HepG2 (cell line): ENCODE data around the gene C11orf16. TPM values are rescaled to one million over a fixed set of nuclear protein-coding genes. Genes with fewer than 3 reads are reported as not detected.

Source experiments
- CBX2 ChIP-seq, 2 experiments: fragments of 200-600 bp in 1 of 2; sonication (generic); formaldehyde crosslinking in 1 of 2; IDR thresholded peaks; 2 replicates each; pipeline versions ENCODE4 v1.7.0 to v1.8.1; 2018 to 2022; ENCODE audit warnings: low read depth in 2 of 2, low read length in 1 of 2, mild to moderate bottlenecking in 1 of 2, missing genetic modification reagents in 1 of 2
- CHCHD3 ChIP-seq: sonication (generic); formaldehyde crosslinking; IDR thresholded peaks from 2 replicates; pipeline ENCODE4 v1.8.0; 2022; ENCODE audit warnings: mild to moderate bottlenecking, missing genetic modification reagents, moderate library complexity
- GABPA ChIP-seq, 2 experiments: IDR thresholded peaks; 2 replicates each; pipeline ENCODE4 v1.6.1; 2011 to 2016; ENCODE audit warnings: low read depth in 2 of 2, low read length in 1 of 2, missing biosample characterization in 1 of 2, missing genetic modification characterization in 1 of 2
- IKZF1 ChIP-seq: fragments of 450-650 bp; IDR thresholded peaks from 2 replicates; pipeline ENCODE4 v1.7.1; 2016
- ISL2 ChIP-seq: sonication (generic); formaldehyde crosslinking; IDR thresholded peaks from 2 replicates; pipeline ENCODE4 v1.5.0; 2020; ENCODE audit warnings: missing genetic modification reagents
- KLF15 ChIP-seq: sonication (generic); formaldehyde crosslinking; IDR thresholded peaks from 2 replicates; pipeline ENCODE4 v1.8.1; 2023; ENCODE audit warnings: borderline replicate concordance, mild to moderate bottlenecking, inconsistent platforms, missing genetic modification reagents, mixed read lengths
- RARA ChIP-seq: IDR thresholded peaks from 2 replicates; pipeline ENCODE4 v1.6.1; 2016; ENCODE audit warnings: missing genetic modification reagents, missing compliant biosample characterization
- SMC3 ChIP-seq: IDR thresholded peaks from 2 replicates; pipeline ENCODE4 v1.6.1; 2011; ENCODE audit warnings: low read length, improper control_type of control experiment
- ZMAT3 ChIP-seq: sonication (generic); formaldehyde crosslinking; conservative IDR thresholded peaks from 2 replicates; pipeline ENCODE4 v1.7.0; 2021; ENCODE audit warnings: missing genetic modification reagents
- ZSCAN25 ChIP-seq: sonication (generic); formaldehyde crosslinking; IDR thresholded peaks from 2 replicates; pipeline ENCODE4 v1.8.0; 2022; ENCODE audit warnings: mild to moderate bottlenecking, missing genetic modification reagents
- polyA plus RNA-seq, 8 experiments: library from polyadenylated mRNA; depleted of rRNA in 3 of 8; stranded (reverse) in 7 of 8; unstranded in 1 of 8; fragments of >200 nt; fragmentation: Illumina TruSeq in 4 of 8; extraction: Trizol in 4 of 8; gene quantifications; 2 replicates each; pipeline versions ENCODE4 v1.2.1 to v1.2.3, GENCODE V29; 2011 to 2016; ENCODE audit warnings: low read depth in 4 of 8, missing spikeins in 1 of 8, mixed read lengths in 1 of 8; ENCODE audit not compliant: insufficient read depth in 1 of 8
- total RNA-seq, 5 experiments: library from RNA; depleted of rRNA; stranded (reverse); fragments of >200 nt; fragmentation: Illumina TruSeq; extraction: Trizol; gene quantifications; 2 replicates each; pipeline ENCODE4 v1.2.3, GENCODE V29; 2016; ENCODE audit warnings: low read depth in 1 of 5
- TF ChIP-seq, protein P1 (sequence below): sonication (generic); formaldehyde crosslinking; IDR thresholded peaks from 2 replicates; pipeline ENCODE4 v1.8.0; 2023; ENCODE audit warnings: mild to moderate bottlenecking, missing genetic modification reagents
- TF ChIP-seq, protein P2 (sequence below): sonication (generic); formaldehyde crosslinking; IDR thresholded peaks from 2 replicates; pipeline ENCODE4 v1.8.1; 2023; ENCODE audit warnings: mild to moderate bottlenecking, inconsistent platforms, moderate library complexity, missing genetic modification reagents, borderline replicate concordance
- TF ChIP-seq, protein P3 (sequence below), 2 experiments: sonication (generic) in 1 of 2; formaldehyde crosslinking in 1 of 2; IDR thresholded peaks; 2 replicates each; pipeline versions ENCODE4 v1.4.0 to v1.6.1; 2018 to 2020; ENCODE audit warnings: missing genetic modification reagents in 2 of 2, borderline replicate concordance in 1 of 2, low read depth in 1 of 2, mild to moderate bottlenecking in 1 of 2, missing biosample characterization in 1 of 2
- TF ChIP-seq, protein P4 (sequence below): sonication (generic); IDR thresholded peaks from 2 replicates; pipeline ENCODE4 v1.6.1; 2016; ENCODE audit warnings: low read depth, borderline replicate concordance
- TF ChIP-seq, protein P5 (sequence below): sonication (generic); formaldehyde crosslinking; IDR thresholded peaks from 2 replicates; pipeline ENCODE4 v1.5.0; 2020; ENCODE audit warnings: missing genetic modification reagents, mild to moderate bottlenecking, borderline replicate concordance
- TF ChIP-seq, protein P6 (sequence below): IDR thresholded peaks from 2 replicates; pipeline ENCODE4 v1.4.0; 2020; ENCODE audit warnings: mild to moderate bottlenecking, missing genetic modification reagents

C11orf16 gene
- total and polyA plus RNA-seq, 2 of the 13 experiments (the other 11 are each of a cell fraction or from before 2014, with no cell fraction given) = not detected

DNA sequence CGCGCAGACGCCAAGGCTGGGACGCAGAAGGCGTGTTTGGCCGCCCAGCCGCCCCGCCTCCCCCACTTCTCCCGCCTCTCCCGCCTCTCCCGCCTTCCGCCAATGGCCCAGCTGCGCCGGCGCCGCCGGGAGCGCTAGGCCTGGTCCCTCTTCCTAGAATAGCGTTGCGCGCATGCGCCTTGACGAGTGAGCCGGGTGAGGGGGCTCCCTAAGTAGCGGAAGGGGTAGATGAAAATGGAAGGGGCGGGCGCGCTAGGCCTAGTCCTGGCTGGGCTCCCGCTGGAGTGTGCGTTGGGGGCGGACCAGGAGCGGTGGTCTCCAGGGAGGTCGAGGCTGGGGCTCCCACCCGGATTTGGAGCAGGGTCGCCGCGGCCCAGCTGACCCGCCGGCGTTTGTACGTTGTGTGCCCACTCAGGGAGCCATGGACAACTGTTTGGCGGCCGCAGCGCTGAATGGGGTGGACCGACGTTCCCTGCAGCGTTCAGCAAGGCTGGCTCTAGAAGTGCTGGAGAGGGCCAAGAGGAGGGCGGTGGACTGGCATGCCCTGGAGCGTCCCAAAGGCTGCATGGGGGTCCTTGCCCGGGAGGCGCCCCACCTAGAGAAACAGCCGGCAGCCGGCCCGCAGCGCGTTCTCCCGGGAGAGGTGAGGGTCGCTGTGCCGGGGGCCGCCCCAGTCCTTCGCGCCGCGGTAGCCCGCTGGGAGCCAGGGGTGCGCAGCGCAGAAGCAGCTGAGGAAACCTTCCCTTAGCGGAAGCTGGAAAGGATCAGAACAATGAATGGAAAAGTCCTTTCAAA is 21.5 kb downstream of the C11orf16 start, which contains the start of gene AKIP1 (continued):
- TF ChIP-seq, protein P1, sequence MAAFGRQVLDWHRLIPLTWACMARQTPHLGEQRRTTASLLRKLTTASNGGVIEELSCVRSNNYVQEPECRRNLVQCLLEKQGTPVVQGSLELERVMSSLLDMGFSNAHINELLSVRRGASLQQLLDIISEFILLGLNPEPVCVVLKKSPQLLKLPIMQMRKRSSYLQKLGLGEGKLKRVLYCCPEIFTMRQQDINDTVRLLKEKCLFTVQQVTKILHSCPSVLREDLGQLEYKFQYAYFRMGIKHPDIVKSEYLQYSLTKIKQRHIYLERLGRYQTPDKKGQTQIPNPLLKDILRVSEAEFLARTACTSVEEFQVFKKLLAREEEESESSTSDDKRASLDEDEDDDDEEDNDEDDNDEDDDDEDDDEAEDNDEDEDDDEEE (CRISPR knock-in tag) = 0 out of 2 replicates have a peak, but pooled peaks have one; percentile 13
- TF ChIP-seq, protein P2, sequence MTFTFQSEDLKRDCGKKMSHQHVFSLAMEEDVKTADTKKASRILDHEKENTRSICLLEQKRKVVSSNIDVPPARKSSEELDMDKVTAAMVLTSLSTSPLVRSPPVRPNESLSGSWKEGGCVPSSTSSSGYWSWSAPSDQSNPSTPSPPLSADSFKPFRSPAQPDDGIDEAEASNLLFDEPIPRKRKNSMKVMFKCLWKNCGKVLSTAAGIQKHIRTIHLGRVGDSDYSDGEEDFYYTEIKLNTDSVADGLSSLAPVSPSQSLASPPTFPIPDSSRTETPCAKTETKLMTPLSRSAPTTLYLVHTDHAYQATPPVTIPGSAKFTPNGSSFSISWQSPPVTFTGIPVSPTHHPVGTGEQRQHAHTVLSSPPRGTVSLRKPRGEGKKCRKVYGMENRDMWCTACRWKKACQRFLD = 0 out of 2 replicates have a peak, but pooled peaks have one; percentile 31
- TF ChIP-seq, protein P3, sequence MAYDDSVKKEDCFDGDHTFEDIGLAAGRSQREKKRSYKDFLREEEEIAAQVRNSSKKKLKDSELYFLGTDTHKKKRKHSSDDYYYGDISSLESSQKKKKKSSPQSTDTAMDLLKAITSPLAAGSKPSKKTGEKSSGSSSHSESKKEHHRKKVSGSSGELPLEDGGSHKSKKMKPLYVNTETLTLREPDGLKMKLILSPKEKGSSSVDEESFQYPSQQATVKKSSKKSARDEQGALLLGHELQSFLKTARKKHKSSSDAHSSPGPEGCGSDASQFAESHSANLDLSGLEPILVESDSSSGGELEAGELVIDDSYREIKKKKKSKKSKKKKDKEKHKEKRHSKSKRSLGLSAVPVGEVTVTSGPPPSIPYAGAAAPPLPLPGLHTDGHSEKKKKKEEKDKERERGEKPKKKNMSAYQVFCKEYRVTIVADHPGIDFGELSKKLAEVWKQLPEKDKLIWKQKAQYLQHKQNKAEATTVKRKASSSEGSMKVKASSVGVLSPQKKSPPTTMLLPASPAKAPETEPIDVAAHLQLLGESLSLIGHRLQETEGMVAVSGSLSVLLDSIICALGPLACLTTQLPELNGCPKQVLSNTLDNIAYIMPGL (CRISPR knock-in tag; IDR thresholded peaks at IDR 0.05; ENCODE audit: borderline replicate concordance in 1 of 2, low read depth in 1 of 2) = peak; percentile 60 to 80; a peak in 2 of 4 replicates
- peak; percentile 35; the same call in 1 of the 2 replicates for TF ChIP-seq ZSCAN25 (CRISPR knock-in tag)
- TF ChIP-seq ZMAT3 (CRISPR knock-in tag) = no peak
- TF ChIP-seq SMC3 = no peak
- no peak for TF ChIP-seq IKZF1
- TF ChIP-seq KLF15 (CRISPR knock-in tag) = no peak
- TF ChIP-seq, protein P4, sequence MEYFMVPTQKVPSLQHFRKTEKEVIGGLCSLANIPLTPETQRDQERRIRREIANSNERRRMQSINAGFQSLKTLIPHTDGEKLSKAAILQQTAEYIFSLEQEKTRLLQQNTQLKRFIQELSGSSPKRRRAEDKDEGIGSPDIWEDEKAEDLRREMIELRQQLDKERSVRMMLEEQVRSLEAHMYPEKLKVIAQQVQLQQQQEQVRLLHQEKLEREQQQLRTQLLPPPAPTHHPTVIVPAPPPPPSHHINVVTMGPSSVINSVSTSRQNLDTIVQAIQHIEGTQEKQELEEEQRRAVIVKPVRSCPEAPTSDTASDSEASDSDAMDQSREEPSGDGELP = peak; percentile 70; the same call in 1 of the 2 replicates
- TF ChIP-seq CBX2 (IDR thresholded peaks at IDR 0.05; ENCODE audit: low read depth, low read length) = no peak
- TF ChIP-seq CBX2 (CRISPR knock-in tag; IDR thresholded peaks at IDR 0.05; ENCODE audit: low read depth) = no peak
- TF ChIP-seq CHCHD3 (CRISPR knock-in tag) = no peak; the same call in 1 of the 2 replicates
- TF ChIP-seq, protein P5, sequence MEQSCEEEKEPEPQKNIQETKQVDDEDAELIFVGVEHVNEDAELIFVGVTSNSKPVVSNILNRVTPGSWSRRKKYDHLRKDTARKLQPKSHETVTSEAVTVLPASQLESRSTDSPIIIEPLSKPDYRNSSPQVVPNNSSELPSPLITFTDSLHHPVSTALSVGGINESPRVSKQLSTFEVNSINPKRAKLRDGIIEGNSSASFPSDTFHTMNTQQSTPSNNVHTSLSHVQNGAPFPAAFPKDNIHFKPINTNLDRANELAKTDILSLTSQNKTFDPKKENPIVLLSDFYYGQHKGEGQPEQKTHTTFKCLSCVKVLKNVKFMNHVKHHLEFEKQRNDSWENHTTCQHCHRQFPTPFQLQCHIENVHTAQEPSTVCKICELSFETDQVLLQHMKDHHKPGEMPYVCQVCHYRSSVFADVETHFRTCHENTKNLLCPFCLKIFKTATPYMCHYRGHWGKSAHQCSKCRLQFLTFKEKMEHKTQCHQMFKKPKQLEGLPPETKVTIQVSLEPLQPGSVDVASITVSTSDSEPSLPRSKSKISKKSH (CRISPR knock-in tag) = peak; percentile 84
- no peak for TF ChIP-seq GABPA (IDR thresholded peaks at IDR 0.05; ENCODE audit: low read depth, low read length)
- 0 out of 2 replicates have a peak, but pooled peaks have one; percentile 26 for TF ChIP-seq GABPA (CRISPR knock-in tag; IDR thresholded peaks at IDR 0.05; ENCODE audit: low read depth)
- TF ChIP-seq RARA = no peak
- TF ChIP-seq, protein P6, sequence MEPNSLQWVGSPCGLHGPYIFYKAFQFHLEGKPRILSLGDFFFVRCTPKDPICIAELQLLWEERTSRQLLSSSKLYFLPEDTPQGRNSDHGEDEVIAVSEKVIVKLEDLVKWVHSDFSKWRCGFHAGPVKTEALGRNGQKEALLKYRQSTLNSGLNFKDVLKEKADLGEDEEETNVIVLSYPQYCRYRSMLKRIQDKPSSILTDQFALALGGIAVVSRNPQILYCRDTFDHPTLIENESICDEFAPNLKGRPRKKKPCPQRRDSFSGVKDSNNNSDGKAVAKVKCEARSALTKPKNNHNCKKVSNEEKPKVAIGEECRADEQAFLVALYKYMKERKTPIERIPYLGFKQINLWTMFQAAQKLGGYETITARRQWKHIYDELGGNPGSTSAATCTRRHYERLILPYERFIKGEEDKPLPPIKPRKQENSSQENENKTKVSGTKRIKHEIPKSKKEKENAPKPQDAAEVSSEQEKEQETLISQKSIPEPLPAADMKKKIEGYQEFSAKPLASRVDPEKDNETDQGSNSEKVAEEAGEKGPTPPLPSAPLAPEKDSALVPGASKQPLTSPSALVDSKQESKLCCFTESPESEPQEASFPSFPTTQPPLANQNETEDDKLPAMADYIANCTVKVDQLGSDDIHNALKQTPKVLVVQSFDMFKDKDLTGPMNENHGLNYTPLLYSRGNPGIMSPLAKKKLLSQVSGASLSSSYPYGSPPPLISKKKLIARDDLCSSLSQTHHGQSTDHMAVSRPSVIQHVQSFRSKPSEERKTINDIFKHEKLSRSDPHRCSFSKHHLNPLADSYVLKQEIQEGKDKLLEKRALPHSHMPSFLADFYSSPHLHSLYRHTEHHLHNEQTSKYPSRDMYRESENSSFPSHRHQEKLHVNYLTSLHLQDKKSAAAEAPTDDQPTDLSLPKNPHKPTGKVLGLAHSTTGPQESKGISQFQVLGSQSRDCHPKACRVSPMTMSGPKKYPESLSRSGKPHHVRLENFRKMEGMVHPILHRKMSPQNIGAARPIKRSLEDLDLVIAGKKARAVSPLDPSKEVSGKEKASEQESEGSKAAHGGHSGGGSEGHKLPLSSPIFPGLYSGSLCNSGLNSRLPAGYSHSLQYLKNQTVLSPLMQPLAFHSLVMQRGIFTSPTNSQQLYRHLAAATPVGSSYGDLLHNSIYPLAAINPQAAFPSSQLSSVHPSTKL (CRISPR knock-in tag) = peak; percentile 36; the same call in 1 of the 2 replicates
- TF ChIP-seq ISL2 (CRISPR knock-in tag) = peak; percentile 12; the same call in 1 of the 2 replicates
